K562 (cell line): ENCODE data around the gene EEF1AKMT4. TPM values are rescaled to one million over a fixed set of nuclear protein-coding genes. Genes with fewer than 3 reads are reported as not detected.
A peak's percentile ranks its signal among the peaks of the same experiment; 100 is the strongest.

Experiments
- ASH1L ChIP-seq: fragments of 450-650 bp; IDR thresholded peaks from 2 replicates; pipeline ENCODE4 v1.6.1; 2018; ENCODE audit warnings: borderline replicate concordance, mild to moderate bottlenecking, low read depth; ENCODE audit not compliant: partially characterized antibody
- CBX3 ChIP-seq, 2 experiments: IDR thresholded peaks; 1 replicate in 1 of 2; 2 replicates in 1 of 2; pipeline ENCODE4 v1.6.1; 2012; ENCODE audit warnings: inconsistent platforms in 2 of 2, low read length in 2 of 2, borderline replicate concordance in 1 of 2, control low read depth in 1 of 2
- E2F1 ChIP-seq: sonication (generic); formaldehyde crosslinking; IDR thresholded peaks from 2 replicates; pipeline ENCODE4 v1.8.1; 2023; ENCODE audit warnings: mild to moderate bottlenecking, missing genetic modification reagents, moderate library complexity
- EGR1 ChIP-seq: fragments of 450-650 bp; conservative IDR thresholded peaks from 2 replicates; pipeline ENCODE4 v1.6.1; 2017; ENCODE audit warnings: mild to moderate bottlenecking
- ELK1 ChIP-seq: sonication (generic); formaldehyde crosslinking; IDR thresholded peaks from 2 replicates; pipeline ENCODE4 v1.8.1; 2022; ENCODE audit warnings: missing genetic modification reagents
- HMG20B ChIP-seq: fragments of 250-450 bp; sonication (Bioruptor Pico); IDR thresholded peaks from 2 replicates; pipeline ENCODE4 v1.5.0; 2021; ENCODE audit warnings: mild to moderate bottlenecking
- PML ChIP-seq: IDR thresholded peaks from 2 replicates; pipeline ENCODE4 v1.6.1; 2012; ENCODE audit warnings: low read length, inconsistent platforms
- RBM34 ChIP-seq: fragments of 200-400 bp; formaldehyde crosslinking; IDR thresholded peaks from 2 replicates; pipeline ENCODE4 v1.6.1; 2018; ENCODE audit warnings: low read length, borderline replicate concordance; ENCODE audit not compliant: insufficient read depth
- RREB1 ChIP-seq: fragments of 250-450 bp; sonication (Bioruptor Pico); IDR thresholded peaks from 2 replicates; pipeline ENCODE4 v1.4.0; 2020
- SPI1 ChIP-seq: IDR thresholded peaks from 2 replicates; pipeline ENCODE4 v1.6.1; 2011; ENCODE audit warnings: low read depth, low read length, control low read depth, borderline replicate concordance
- SREBF2 ChIP-seq: sonication (generic); formaldehyde crosslinking; IDR thresholded peaks from 2 replicates; pipeline ENCODE4 v1.4.0; 2020; ENCODE audit warnings: mild to moderate bottlenecking, missing genetic modification reagents
- STAT5B ChIP-seq: fragments of 250-450 bp; sonication (Bioruptor Pico); IDR thresholded peaks from 2 replicates; pipeline ENCODE4 v1.8.0; 2021; ENCODE audit warnings: mild to moderate bottlenecking, inconsistent platforms
- TFAP4 ChIP-seq: sonication (generic); formaldehyde crosslinking; IDR thresholded peaks from 2 replicates; pipeline ENCODE4 v1.8.0; 2022; ENCODE audit warnings: missing genetic modification reagents, mild to moderate bottlenecking, moderate library complexity, borderline replicate concordance
- ZBTB8A ChIP-seq: fragments of 450-650 bp; IDR thresholded peaks from 2 replicates; pipeline ENCODE4 v1.6.1; 2018; ENCODE audit warnings: mild to moderate bottlenecking, moderate library complexity; ENCODE audit not compliant: partially characterized antibody
- ZNF12 ChIP-seq: sonication (generic); formaldehyde crosslinking; IDR thresholded peaks from 2 replicates; pipeline ENCODE4 v1.4.0; 2020; ENCODE audit warnings: mild to moderate bottlenecking, missing genetic modification reagents
- ZNF23 ChIP-seq: fragments of 250-450 bp; sonication (Bioruptor Pico); IDR thresholded peaks from 2 replicates; pipeline ENCODE4 v1.4.0; 2020; ENCODE audit warnings: mild to moderate bottlenecking
- polyA plus RNA-seq, 8 experiments: library from polyadenylated mRNA; depleted of rRNA in 4 of 8; stranded (reverse) in 5 of 8; unstranded in 3 of 8; fragments of >200 nt; fragmentation: Nextera tagmentation in 2 of 8; fragmentation: Illumina TruSeq in 1 of 8; extraction: Ambion mirVana in 2 of 8; extraction: Trizol in 1 of 8; gene quantifications; 2 replicates each; pipeline versions ENCODE4 v1.2.1 to v1.2.3, GENCODE V29; 2011 to 2014; ENCODE audit warnings: inconsistent platforms in 1 of 8, missing spikeins in 1 of 8
- total RNA-seq, 7 experiments: library from RNA; depleted of rRNA in 6 of 7; stranded (reverse); fragments of >200 nt in 6 of 7; fragmentation: Illumina TruSeq in 2 of 7; extraction: Trizol in 2 of 7; gene quantifications; 2 replicates each; pipeline versions ENCODE4 v1.2.1 to v1.2.3, GENCODE V29; 2011 to 2021; ENCODE audit warnings: low replicate concordance in 1 of 7

The EEF1AKMT4 gene
- total and polyA plus RNA-seq, 9 of the 15 experiments (the other 6 are each of a cell fraction or from before 2014, with no cell fraction given) = 10.3 to 49.4 (median 18.9) TPM

- peak; percentile 75 for TF ChIP-seq SPI1
- peak; percentile 82 for TF ChIP-seq TFAP4 (CRISPR knock-in tag)
- TF ChIP-seq SREBF2 (CRISPR knock-in tag) = no peak
- TF ChIP-seq ELK1 = no peak
- no peak for TF ChIP-seq E2F1 (CRISPR knock-in tag)
- peak; percentile 72 for TF ChIP-seq EGR1
- no peak for TF ChIP-seq ASH1L
- TF ChIP-seq STAT5B (CRISPR knock-in tag) = no peak
- TF ChIP-seq RBM34 = no peak
- no peak for TF ChIP-seq ZBTB8A
- TF ChIP-seq RREB1 = no peak
- TF ChIP-seq PML = no peak
- TF ChIP-seq HMG20B (CRISPR knock-in tag) = no peak
- no peak for TF ChIP-seq ZNF23
- TF ChIP-seq ZNF12 (CRISPR knock-in tag) = no peak
- peak in 1 of 2 experiments; percentile 49; a peak in 1 of 3 replicates for TF ChIP-seq CBX3 (IDR thresholded peaks at IDR 0.05; ENCODE audit: borderline replicate concordance in 1 of 2, low read length in 2 of 2)
These were observed at the start of gene EEF1AKMT4 (continued) for GRCh38 chr3:184249412-184250166.
